WERI-Rb-1 (cell line): ENCODE data around the gene IFT172.
A peak's percentile ranks its signal among the peaks of the same experiment; 100 is the strongest.

Source experiments
- DNase-seq: peaks from one replicate; pipeline ENCODE4 v3.0.0-alpha.2; 2020
- H3K27ac ChIP-seq: fragments of 250-450 bp; sonication (Bioruptor Pico); 2 replicates; pipeline ENCODE4 v1.5.1; 2020; ENCODE audit warnings: mild to moderate bottlenecking, moderate library complexity
- H3K27me3 ChIP-seq: fragments of 250-450 bp; sonication (Bioruptor Pico); 2 replicates; pipeline ENCODE4 v1.5.1; 2021; ENCODE audit warnings: mild to moderate bottlenecking, low read depth, moderate library complexity; ENCODE audit not compliant: insufficient read depth, severe bottlenecking
- H3K36me3 ChIP-seq: fragments of 250-450 bp; sonication (Bioruptor Pico); 2 replicates; pipeline ENCODE4 v1.5.1; 2020; ENCODE audit warnings: mild to moderate bottlenecking, moderate library complexity
- H3K4me3 ChIP-seq: 2 replicates; pipeline ENCODE4 v1.5.1; 2011; ENCODE audit warnings: low read depth, mild to moderate bottlenecking, control low read depth, low read length
- H3K9me3 ChIP-seq: fragments of 250-450 bp; sonication (Bioruptor Pico); 2 replicates; pipeline ENCODE4 v1.5.1; 2021; ENCODE audit warnings: mild to moderate bottlenecking, moderate library complexity; ENCODE audit not compliant: severe bottlenecking
- CTCF ChIP-seq: IDR thresholded peaks from 2 replicates; pipeline ENCODE4 v1.5.1; 2011; ENCODE audit warnings: low read depth, mild to moderate bottlenecking, control low read depth, inconsistent platforms, low read length

IFT172 gene

GRCh38 chr2:27407798-27408491 lies 81.6 kb downstream of the IFT172 start:
- peak; percentile 73 for TF ChIP-seq CTCF
- peak; percentile 72 for DNase-seq
- H3K36me3 ChIP-seq = peaks cover 45% of the 10 kb centered on the region
- H3K27ac ChIP-seq = peak overlapping the region; percentile 90
- H3K4me3 ChIP-seq = peak overlapping the region; percentile 96
- no peaks in the 10 kb centered on the region for H3K27me3 ChIP-seq
- no peaks in the 10 kb centered on the region for H3K9me3 ChIP-seq

- H3K9me3 ChIP-seq = no peaks in the 10 kb centered on the region
- no peak overlapping the region for H3K4me3 ChIP-seq
- peaks cover 70% of the 10 kb centered on the region for H3K36me3 ChIP-seq
- no peak for TF ChIP-seq CTCF
- no peak overlapping the region for H3K27ac ChIP-seq
- no peak for DNase-seq
- H3K27me3 ChIP-seq = no peaks in the 10 kb centered on the region
These were observed 89.0 kb downstream of the IFT172 start for GRCh38 chr2:27400348-27401135.

DNA sequence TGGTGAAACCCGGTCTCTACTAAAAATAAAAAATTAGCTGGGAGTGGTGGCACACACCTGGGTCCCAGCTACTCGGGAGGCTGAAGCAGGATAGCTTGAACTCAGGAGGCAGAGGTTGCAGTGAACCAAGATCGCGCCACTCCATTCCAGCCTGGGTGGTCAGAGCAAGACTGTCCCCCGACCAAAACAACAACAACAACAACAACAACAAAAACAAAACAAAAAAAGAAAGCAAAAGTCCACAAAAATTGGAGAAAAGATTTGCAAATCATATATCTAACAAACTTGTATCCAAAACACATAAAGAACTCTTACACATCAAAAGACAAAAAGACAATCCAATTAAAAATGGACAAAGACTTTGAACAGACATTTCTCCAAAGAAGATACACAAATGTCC lies 90.6 kb downstream of the IFT172 start:
- Histone ChIP-seq H3K4me3 (no peak overlapping the region), H3K36me3 (peaks cover 66% of the 10 kb centered on the region), H3K27ac (no peak overlapping the region), H3K27me3 (no peaks in the 10 kb centered on the region), H3K9me3 (no peaks in the 10 kb centered on the region)
- DNase-seq = no peak
- TF ChIP-seq CTCF = no peak
